Duodenal mucosa (tissue), 2 donors: ENCODE data around the gene TOLLIP.

Source experiments
- H3K27ac ChIP-seq: one replicate; pipeline ENCODE4 v1.7.0; 2013; ENCODE audit warnings: low read depth, low read length
- H3K27me3 ChIP-seq, 2 donors: one replicate each; pipeline ENCODE4 v1.7.0; 2013; ENCODE audit warnings: low read length in 2 of 2, control low read depth in 1 of 2; ENCODE audit not compliant: insufficient read depth in 2 of 2, control insufficient read depth in 1 of 2
- H3K36me3 ChIP-seq, 2 donors: one replicate each; pipeline ENCODE4 v1.7.0; 2013; ENCODE audit warnings: low read length in 2 of 2, control low read depth in 1 of 2; ENCODE audit not compliant: insufficient read depth in 2 of 2, control insufficient read depth in 1 of 2
- H3K4me1 ChIP-seq, 2 donors: one replicate each; pipeline ENCODE4 v1.7.0; 2013; ENCODE audit warnings: low read length in 2 of 2, control low read depth in 1 of 2; ENCODE audit not compliant: insufficient read depth in 2 of 2, control insufficient read depth in 1 of 2
- H3K4me3 ChIP-seq, 2 donors: one replicate each; pipeline ENCODE4 v1.7.0; 2013; ENCODE audit warnings: low read length in 2 of 2, low read depth in 1 of 2
- H3K9ac ChIP-seq, 2 donors: one replicate each; pipeline ENCODE4 v1.7.0; 2013; ENCODE audit warnings: low read length in 2 of 2, low read depth in 1 of 2
- H3K9me3 ChIP-seq, 2 donors: one replicate each; pipeline ENCODE4 v1.7.0; 2013; ENCODE audit warnings: low read length in 2 of 2, control low read depth in 1 of 2; ENCODE audit not compliant: control insufficient read depth in 1 of 2

The TOLLIP gene

GRCh38 chr11:1237851-1238250 is 71.6 kb downstream of the TOLLIP start:
- H3K36me3 ChIP-seq: no peaks in the 10 kb centered on the region
- H3K9ac ChIP-seq: no peak overlapping the region
- no peaks in the 10 kb centered on the region for H3K9me3 ChIP-seq
- no peaks in the 10 kb centered on the region for H3K27me3 ChIP-seq
- peaks cover 0 to 4% of the 10 kb centered on the region in 2 donors for H3K4me1 ChIP-seq
- H3K27ac ChIP-seq: no peak overlapping the region
- no peak overlapping the region for H3K4me3 ChIP-seq

DNA sequence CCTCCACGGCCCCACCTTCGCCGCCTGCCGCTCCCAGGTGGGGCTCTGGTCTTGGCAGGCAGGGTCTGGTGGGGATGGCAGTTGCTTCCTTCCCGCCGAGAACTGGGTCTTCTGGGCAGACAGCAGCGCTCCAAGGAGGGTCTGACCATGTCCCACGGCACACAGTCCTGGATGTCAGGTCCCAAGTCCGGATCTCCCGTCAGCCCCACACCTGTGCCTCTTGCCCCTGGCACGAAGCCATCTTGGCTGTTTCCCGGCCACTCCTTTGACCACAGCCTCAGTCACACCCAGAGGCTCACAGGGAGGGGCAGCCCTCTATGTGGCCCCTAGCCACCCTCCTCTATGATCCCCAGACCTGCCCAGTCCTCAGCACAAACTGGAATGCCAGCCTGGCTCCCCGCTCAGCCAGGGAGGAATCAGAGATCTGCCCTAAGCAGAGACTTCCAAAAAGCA is 72.3 kb downstream of the TOLLIP start:
- Histone ChIP-seq H3K9ac (no peak overlapping the region), H3K36me3 (no peaks in the 10 kb centered on the region), H3K4me1 (peaks cover 0 to 4% of the 10 kb centered on the region in 2 donors), H3K9me3 (no peaks in the 10 kb centered on the region), H3K27me3 (no peaks in the 10 kb centered on the region), H3K4me3 (no peak overlapping the region), H3K27ac (no peak overlapping the region)

DNA sequence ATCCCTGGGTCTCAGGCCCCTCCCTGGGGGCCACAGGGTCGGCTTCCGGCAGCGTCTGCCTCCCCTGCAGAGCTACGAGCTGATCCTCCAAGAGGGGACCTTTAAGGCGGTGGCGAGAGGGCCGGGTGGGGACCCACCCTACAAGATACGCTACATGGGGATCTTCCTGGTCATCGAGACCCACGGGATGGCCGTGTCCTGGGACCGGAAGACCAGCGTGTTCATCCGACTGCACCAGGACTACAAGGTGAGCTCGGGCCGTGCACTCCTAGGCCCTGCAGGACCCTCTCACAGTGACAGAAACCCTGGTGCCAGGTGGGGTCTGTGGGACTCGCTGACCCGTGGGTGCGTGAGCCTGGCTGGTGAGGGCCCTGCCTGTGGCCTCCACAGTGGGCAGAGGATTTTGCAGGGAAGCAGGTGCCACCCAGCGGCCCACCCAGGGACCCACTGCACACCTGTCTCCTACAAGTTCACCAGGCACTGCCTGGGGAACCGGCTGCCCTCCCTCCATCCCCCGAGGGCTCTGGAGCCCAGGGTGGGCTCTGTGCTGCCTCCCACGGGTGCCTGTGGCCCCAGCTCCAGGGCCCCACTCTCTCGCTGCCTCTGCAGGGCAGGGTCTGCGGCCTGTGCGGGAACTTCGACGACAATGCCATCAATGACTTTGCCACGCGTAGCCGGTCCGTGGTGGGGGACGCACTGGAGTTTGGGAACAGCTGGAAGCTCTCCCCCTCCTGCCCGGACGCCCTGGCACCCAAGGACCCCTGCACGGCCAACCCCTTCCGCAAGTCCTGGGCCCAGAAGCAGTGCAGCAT is 72.9 kb downstream of the TOLLIP start:
- H3K27me3 ChIP-seq: no peaks in the 10 kb centered on the region

DNA sequence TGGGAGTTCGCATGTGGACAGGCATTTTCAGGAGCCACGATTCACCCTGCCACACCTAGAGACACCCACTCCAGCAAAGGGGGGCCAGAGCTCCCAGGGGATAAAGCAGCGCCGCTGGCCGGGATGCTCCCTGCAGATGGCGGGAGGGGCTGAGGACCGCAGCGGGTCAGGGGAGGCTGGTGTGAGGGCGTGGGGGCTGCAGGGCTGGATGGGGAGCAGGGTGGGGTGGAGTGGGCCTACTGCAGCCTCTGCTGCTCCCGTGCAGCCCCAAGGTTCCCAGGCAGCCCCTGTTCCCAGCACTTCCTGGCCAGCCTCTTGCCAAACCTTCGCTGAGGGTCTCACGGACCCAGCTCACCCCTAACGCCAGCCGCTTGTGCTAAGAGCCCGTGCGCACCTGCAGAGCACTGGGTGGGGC is 73.5 kb downstream of the TOLLIP start:
- Histone ChIP-seq H3K36me3 (no peaks in the 10 kb centered on the region), H3K4me3 (no peak overlapping the region), H3K9me3 (no peaks in the 10 kb centered on the region), H3K27ac (no peak overlapping the region), H3K4me1 (peaks cover 0 to 4% of the 10 kb centered on the region in 2 donors), H3K9ac (no peak overlapping the region), H3K27me3 (no peaks in the 10 kb centered on the region)

More for the DNA sequence above, 72.9 kb downstream of the TOLLIP start:
- H3K27ac ChIP-seq: no peak overlapping the region
- H3K4me1 ChIP-seq: peaks cover 0 to 4% of the 10 kb centered on the region in 2 donors
- no peak overlapping the region for H3K4me3 ChIP-seq
- no peaks in the 10 kb centered on the region for H3K36me3 ChIP-seq
- H3K9me3 ChIP-seq: no peaks in the 10 kb centered on the region
- H3K9ac ChIP-seq: no peak overlapping the region

- H3K9me3 ChIP-seq: no peaks in the 10 kb centered on the region
- H3K4me1 ChIP-seq: peaks cover 0 to 4% of the 10 kb centered on the region in 2 donors
- H3K27ac ChIP-seq: no peak overlapping the region
- no peaks in the 10 kb centered on the region for H3K36me3 ChIP-seq
- H3K9ac ChIP-seq: no peak overlapping the region
- no peak overlapping the region for H3K4me3 ChIP-seq
- H3K27me3 ChIP-seq: no peaks in the 10 kb centered on the region
These were observed 74.0 kb downstream of the TOLLIP start for GRCh38 chr11:1235306-1235900.

DNA sequence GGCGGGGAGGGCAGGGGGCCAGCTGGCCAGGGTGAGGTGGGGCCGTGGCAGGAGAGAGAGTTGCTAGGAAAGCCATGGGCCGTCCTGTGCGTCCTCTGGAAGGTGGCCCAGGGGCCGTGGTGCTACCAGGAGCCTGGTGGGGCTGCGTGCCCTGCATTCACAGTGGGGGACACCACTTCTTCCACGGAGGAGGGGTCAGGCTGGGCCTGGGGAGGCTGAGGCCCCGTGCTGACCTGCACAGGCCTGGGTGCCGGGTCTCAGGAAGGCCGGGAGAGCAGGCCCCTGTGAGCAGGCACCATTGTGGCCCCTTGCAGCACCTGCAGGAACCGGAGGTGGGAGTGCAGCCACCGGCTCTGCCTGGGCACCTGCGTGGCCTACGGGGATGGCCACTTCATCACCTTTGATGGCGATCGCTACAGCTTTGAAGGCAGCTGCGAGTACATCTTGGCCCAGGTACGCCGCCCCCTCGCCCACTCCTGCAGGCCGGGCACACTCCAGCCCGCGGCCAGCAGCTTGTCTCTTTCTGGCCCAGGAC is 74.6 kb downstream of the TOLLIP start:
- H3K36me3 ChIP-seq: no peaks in the 10 kb centered on the region
- H3K27me3 ChIP-seq: no peaks in the 10 kb centered on the region
- no peak overlapping the region for H3K4me3 ChIP-seq
- H3K27ac ChIP-seq: no peak overlapping the region
- H3K4me1 ChIP-seq: peaks cover 0 to 4% of the 10 kb centered on the region in 2 donors
- H3K9ac ChIP-seq: no peak overlapping the region
- no peaks in the 10 kb centered on the region for H3K9me3 ChIP-seq

DNA sequence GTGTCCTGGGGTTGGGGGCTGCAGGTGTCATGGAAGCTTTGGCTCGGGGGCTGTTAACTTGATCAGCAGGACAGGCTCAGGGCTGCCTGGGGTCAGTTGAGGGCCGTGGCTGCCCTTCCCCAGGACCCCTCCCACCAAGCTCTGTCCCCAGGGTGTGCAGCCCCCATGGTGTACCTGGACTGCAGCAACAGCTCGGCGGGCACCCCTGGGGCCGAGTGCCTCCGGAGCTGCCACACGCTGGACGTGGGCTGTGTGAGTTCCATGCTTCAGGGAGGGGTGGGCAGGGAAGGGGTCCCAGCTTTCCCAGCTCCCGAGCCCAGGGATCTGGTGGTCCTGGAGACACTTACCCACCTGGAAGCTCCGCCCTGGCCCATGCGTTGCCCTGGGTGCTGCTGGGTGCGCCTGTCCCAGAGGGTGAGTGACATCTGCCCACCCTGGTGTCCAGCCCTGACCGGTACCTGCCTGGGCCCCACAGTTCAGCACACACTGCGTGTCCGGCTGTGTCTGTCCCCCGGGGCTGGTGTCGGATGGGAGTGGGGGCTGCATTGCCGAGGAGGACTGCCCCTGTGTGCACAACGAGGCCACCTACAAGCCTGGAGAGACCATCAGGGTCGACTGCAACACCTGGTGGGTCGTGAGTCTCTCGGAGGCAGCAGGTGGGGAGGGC is 75.2 kb downstream of the TOLLIP start:
- Histone ChIP-seq H3K27me3 (no peaks in the 10 kb centered on the region), H3K4me3 (no peak overlapping the region), H3K27ac (no peak overlapping the region), H3K4me1 (peaks cover 0 to 4% of the 10 kb centered on the region in 2 donors), H3K9me3 (no peaks in the 10 kb centered on the region), H3K36me3 (no peaks in the 10 kb centered on the region), H3K9ac (no peak overlapping the region)

GRCh38 chr11:1233351-1234053 is 75.9 kb downstream of the TOLLIP start:
- Histone ChIP-seq H3K27ac (no peak overlapping the region), H3K4me1 (peaks cover 0 to 4% of the 10 kb centered on the region in 2 donors), H3K36me3 (no peaks in the 10 kb centered on the region), H3K9ac (no peak overlapping the region), H3K9me3 (no peaks in the 10 kb centered on the region), H3K4me3 (no peak overlapping the region), H3K27me3 (no peaks in the 10 kb centered on the region)

GRCh38 chr11:1232883-1233321 is 76.5 kb downstream of the TOLLIP start:
- no peaks in the 10 kb centered on the region for H3K36me3 ChIP-seq
- H3K4me3 ChIP-seq: no peak overlapping the region
- no peaks in the 10 kb centered on the region for H3K9me3 ChIP-seq
- peaks cover 0 to 4% of the 10 kb centered on the region in 2 donors for H3K4me1 ChIP-seq
- H3K27ac ChIP-seq: no peak overlapping the region
- no peaks in the 10 kb centered on the region for H3K27me3 ChIP-seq
- no peak overlapping the region for H3K9ac ChIP-seq
